A549 treated with CpdA at 1 μM for 4 hours (cell line): ENCODE data around the gene OR8A1. TPM values are rescaled to one million over a fixed set of nuclear protein-coding genes. Genes with fewer than 3 reads are reported as not detected.

ENCODE experiments used
- total RNA-seq: library from RNA; stranded (reverse); fragments of 200-300 nt; extraction: Qiagen RNA extraction; gene quantifications from 5 replicates; pipeline ENCODE4 v1.2.3, GENCODE V29; 2022; ENCODE audit warnings: low read depth

Gene OR8A1
- total RNA-seq, result not detected in 5 replicates

DNA sequence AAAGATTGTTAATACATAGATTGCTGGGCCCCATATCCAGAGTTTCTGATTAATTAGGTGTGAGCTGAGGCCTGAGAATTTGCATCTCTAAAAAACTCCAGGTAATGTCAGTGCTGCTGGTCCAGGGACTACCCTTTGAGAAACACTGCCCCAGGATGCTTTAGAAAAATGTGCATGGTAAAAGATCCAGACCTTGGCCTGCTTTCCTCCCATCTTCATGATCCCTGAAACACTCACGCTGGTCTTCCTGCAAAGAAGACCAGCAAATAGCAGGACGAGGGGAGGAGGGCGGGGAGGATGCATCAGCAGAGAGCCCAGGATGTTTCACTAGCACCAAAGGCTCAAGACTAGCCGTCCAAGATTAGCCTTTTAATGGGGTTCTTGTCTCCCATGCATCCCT is at the start of gene OR8A1:
OR8A1 (plus strand) TSS at position 301 of the 400 bp plus-strand sequence. CDS start 123 bp downstream, outside the sequence.

DNA sequence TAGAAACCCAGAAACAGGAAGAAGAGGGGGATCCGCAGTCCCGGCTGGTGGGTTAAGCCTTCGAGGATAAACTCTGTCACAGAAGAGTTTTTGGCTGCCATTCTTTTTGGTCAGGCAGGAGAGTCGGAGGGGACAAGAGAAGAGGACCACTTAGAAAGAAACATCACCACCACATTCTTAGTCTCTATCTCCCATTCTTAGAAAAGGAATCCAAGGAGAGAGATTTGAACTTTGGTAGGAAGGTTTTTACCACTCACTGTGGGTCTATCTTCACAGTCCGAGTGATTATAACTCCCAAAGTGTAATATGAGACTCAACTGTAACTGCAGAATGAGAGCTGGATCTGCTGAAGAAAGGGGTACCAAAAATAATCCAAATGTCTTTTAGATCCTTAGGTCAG is 26.2 kb upstream of the OR8A1 start, which contains the start of gene OR8B12:
OR8B12 (minus strand) TSS at position 101 of the 400 bp plus-strand sequence; CDS start at position 101, 0 bp downstream.

DNA sequence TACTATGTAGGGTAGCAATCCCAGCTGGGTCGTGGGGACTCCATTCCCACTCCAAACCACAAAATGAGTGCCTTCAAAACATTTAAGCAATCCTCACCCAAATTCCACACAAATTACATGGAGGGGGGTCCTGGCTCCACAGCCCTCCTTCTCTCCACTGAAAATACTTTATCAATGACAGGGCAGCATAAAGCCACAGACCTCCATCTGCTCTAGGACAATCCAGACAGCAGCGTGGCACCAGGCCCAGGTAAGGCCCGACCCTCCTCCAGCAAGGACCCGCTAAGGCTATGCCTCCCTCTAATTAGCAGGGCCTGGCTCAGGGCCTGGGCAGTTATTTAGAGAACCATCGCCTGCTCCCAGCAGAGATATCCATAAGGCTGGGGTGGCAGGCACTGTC is 41.3 kb downstream of the OR8A1 start, which contains the start of gene PANX3:
PANX3 (plus strand) TSS at position 365 of the 400 bp plus-strand sequence. CDS start 129 bp downstream, outside the sequence.

Other genes starting within 250 kb of the OR8A1 start
- gene OR8D2, start 249.8 kb upstream of the OR8A1 start, total RNA-seq, result not detected in 5 replicates
- not detected in 5 replicates for gene OR8B2, start 185.5 kb upstream of the OR8A1 start, total RNA-seq
- gene OR8B3, start 171.0 kb upstream of the OR8A1 start, total RNA-seq, result not detected in 5 replicates
- gene OR8B4, start 145.1 kb upstream of the OR8A1 start, total RNA-seq, result not detected in 5 replicates
- gene OR8B8, start 124.3 kb upstream of the OR8A1 start, total RNA-seq, result not detected in 5 replicates
- gene OR8B12, start 26.3 kb upstream of the OR8A1 start, total RNA-seq, result not detected in 5 replicates
- gene PANX3, start 41.4 kb downstream of the OR8A1 start, total RNA-seq, result not detected in 5 replicates
- gene TBRG1, start 52.9 kb downstream of the OR8A1 start, total RNA-seq, result 17.0 to 20.4 TPM (median 17.5 TPM) in 5 replicates
- 13.4 to 14.9 TPM (median 14.2 TPM) in 5 replicates for gene SIAE, start 103.7 kb downstream of the OR8A1 start, total RNA-seq
- gene SPA17, start 103.9 kb downstream of the OR8A1 start, total RNA-seq, result 16.5 to 34.0 TPM (median 18.5 TPM) in 5 replicates
- 5.5 to 11.1 TPM (median 10.7 TPM) in 5 replicates for gene NRGN, start 169.9 kb downstream of the OR8A1 start, total RNA-seq
- not detected in 5 replicates for gene VSIG2, start 182.3 kb downstream of the OR8A1 start, total RNA-seq
- gene ESAM, start 192.3 kb downstream of the OR8A1 start, total RNA-seq, result 7.5 to 12.4 TPM (median 10.6 TPM) in 5 replicates
- gene MSANTD2, start 230.4 kb downstream of the OR8A1 start, total RNA-seq, result 4.4 to 6.0 TPM (median 5.5 TPM) in 5 replicates